K562 (cell line): ENCODE data around the gene BAIAP2.

Experiments used
- HBP1 ChIP-seq: fragments of 450-650 bp; formaldehyde crosslinking; IDR thresholded peaks from 2 replicates; pipeline ENCODE4 v1.4.0; 2022; ENCODE audit warnings: missing genetic modification characterization
- STAG1 ChIP-seq: sonication (generic); formaldehyde crosslinking; IDR thresholded peaks from 2 replicates; pipeline ENCODE4 v1.5.0; 2020; ENCODE audit warnings: missing genetic modification reagents, borderline replicate concordance
- TF ChIP-seq, protein P1 (sequence below): fragments of 150-350 bp; IDR thresholded peaks from 2 replicates; pipeline ENCODE4 v1.6.1; 2014; ENCODE audit warnings: low read depth, mild to moderate bottlenecking, low read length, borderline replicate concordance
- TF ChIP-seq, protein P2 (sequence below), 3 experiments: IDR thresholded peaks in 2 of 3; conservative IDR thresholded peaks in 1 of 3; 2 replicates each; pipeline ENCODE4 v1.5.1; 2011 to 2012; ENCODE audit warnings: low read length in 3 of 3, mild to moderate bottlenecking in 3 of 3, control low read depth in 2 of 3, improper control_type of control experiment in 1 of 3, inconsistent platforms in 1 of 3, low read depth in 1 of 3, mixed read lengths in 1 of 3, moderate library complexity in 1 of 3; ENCODE audit not compliant: insufficient read depth in 2 of 3

DNA sequence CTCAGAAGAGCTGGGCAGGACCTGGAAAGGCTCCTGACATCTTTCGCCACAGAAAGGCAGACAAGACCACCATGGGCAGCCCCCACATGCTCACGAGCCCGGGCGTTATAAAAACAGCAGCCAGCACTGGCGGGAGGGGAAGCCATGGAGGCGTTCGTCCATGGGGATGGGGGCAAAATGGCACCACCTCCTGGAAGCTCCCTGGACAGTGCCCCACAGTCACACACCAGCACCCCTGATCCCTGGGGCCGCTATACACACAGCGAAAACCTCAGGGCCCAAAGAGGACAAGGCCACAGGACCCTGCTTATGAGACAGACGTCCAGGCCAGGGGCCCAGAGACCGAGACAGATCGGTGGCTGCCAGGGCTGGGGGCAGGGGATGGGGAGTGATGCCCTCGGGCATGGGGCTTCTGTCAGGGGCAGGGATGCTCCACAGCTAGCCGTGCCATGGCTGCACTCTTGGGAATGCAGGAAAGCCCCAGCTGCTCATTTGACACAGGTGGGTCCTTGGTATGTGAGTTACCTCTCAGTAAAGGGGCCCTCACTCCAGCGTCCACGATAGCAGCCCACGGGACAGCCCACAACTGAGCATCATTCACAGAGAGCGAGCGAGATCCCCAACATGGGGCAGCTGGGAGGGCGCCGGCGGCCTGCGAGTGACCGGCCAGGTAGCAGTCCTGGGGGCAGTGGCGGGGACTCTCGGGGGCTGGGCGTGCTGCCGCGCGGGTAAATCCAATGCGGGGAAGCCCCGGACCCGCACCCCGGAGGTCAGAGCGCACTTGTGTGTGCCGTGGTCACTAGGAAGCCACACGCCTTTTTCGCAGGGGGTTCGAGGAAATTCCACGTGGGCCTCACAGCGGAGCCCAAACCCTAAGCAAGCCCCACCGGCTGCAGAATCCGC, 124.0 kb downstream of the BAIAP2 start:
- TF ChIP-seq HBP1 (CRISPR knock-in tag) (no peak), STAG1 (no peak)
- TF ChIP-seq, protein P1, sequence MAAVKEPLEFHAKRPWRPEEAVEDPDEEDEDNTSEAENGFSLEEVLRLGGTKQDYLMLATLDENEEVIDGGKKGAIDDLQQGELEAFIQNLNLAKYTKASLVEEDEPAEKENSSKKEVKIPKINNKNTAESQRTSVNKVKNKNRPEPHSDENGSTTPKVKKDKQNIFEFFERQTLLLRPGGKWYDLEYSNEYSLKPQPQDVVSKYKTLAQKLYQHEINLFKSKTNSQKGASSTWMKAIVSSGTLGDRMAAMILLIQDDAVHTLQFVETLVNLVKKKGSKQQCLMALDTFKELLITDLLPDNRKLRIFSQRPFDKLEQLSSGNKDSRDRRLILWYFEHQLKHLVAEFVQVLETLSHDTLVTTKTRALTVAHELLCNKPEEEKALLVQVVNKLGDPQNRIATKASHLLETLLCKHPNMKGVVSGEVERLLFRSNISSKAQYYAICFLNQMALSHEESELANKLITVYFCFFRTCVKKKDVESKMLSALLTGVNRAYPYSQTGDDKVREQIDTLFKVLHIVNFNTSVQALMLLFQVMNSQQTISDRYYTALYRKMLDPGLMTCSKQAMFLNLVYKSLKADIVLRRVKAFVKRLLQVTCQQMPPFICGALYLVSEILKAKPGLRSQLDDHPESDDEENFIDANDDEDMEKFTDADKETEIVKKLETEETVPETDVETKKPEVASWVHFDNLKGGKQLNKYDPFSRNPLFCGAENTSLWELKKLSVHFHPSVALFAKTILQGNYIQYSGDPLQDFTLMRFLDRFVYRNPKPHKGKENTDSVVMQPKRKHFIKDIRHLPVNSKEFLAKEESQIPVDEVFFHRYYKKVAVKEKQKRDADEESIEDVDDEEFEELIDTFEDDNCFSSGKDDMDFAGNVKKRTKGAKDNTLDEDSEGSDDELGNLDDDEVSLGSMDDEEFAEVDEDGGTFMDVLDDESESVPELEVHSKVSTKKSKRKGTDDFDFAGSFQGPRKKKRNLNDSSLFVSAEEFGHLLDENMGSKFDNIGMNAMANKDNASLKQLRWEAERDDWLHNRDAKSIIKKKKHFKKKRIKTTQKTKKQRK, result no peak
- TF ChIP-seq, protein P2, sequence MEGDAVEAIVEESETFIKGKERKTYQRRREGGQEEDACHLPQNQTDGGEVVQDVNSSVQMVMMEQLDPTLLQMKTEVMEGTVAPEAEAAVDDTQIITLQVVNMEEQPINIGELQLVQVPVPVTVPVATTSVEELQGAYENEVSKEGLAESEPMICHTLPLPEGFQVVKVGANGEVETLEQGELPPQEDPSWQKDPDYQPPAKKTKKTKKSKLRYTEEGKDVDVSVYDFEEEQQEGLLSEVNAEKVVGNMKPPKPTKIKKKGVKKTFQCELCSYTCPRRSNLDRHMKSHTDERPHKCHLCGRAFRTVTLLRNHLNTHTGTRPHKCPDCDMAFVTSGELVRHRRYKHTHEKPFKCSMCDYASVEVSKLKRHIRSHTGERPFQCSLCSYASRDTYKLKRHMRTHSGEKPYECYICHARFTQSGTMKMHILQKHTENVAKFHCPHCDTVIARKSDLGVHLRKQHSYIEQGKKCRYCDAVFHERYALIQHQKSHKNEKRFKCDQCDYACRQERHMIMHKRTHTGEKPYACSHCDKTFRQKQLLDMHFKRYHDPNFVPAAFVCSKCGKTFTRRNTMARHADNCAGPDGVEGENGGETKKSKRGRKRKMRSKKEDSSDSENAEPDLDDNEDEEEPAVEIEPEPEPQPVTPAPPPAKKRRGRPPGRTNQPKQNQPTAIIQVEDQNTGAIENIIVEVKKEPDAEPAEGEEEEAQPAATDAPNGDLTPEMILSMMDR (IDR thresholded peaks at IDR 0.05 in 2 of 3, conservative IDR thresholded peaks at IDR 0.05 in 1 of 3; ENCODE audit: insufficient read depth in 2 of 3, low read depth in 1 of 3, low read length in 3 of 3), result no peak
